ENCODE measurements around the gene RAF1.
"Not testable (repeated sequence)": the region's sequence is repeated elsewhere in the genome, so short reads cannot be mapped to it uniquely, and the experiment has no call there.

RAF1 gene

GRCh38 chr3:12706504-12707253 lies 42.8 kb upstream of the RAF1 start:
- peak; percentile 89 for TF ChIP-seq CTCF (IDR thresholded peaks at IDR 0.05; ENCODE audit: control extremely low read depth, extremely low read depth, low read depth, missing control alignments)
- ChIA-PET POLR2A (interaction anchor here (0.7 kb wide), 1 partner anchor 58 kb away, joined by 3 read pairs; no protein-coding TSS in a partner anchor), CTCF (interaction anchor here (0.7 to 3.6 kb wide), 26 partner anchors 8 to 185 kb away, joined by 3 to 18 read pairs (median 4); partner anchors contain the start of gene RPL32)
- DNase-seq (ENCODE audit: extremely low spot score), result peak; percentile 76

- POLR2A ChIA-PET, result no interaction called here
- CTCF ChIA-PET, result interaction anchor here (0.7 to 2.9 kb wide), 19 partner anchors 9 to 183 kb away, joined by 3 to 18 read pairs (median 4); partner anchors contain the start of gene RPL32
- TF ChIP-seq CTCF (IDR thresholded peaks at IDR 0.05; ENCODE audit: control extremely low read depth, extremely low read depth, low read depth, missing control alignments), result no peak
- DNase-seq (ENCODE audit: extremely low spot score), result no peak
Observed at GRCh38 chr3:12705981-12706380, 42.1 kb upstream of the RAF1 start.

GRCh38 chr3:12705374-12705926 lies 41.5 kb upstream of the RAF1 start:
- ChIA-PET POLR2A (no interaction called here), CTCF (interaction anchor here (0.9 to 2.9 kb wide), 14 partner anchors 9 to 184 kb away, joined by 3 to 18 read pairs (median 4); no protein-coding TSS in a partner anchor)
- TF ChIP-seq CTCF (IDR thresholded peaks at IDR 0.05; ENCODE audit: control extremely low read depth, extremely low read depth, low read depth, missing control alignments), result no peak
- DNase-seq (ENCODE audit: extremely low spot score), result no peak

GRCh38 chr3:12702501-12702900 lies 38.6 kb upstream of the RAF1 start:
- no peak for DNase-seq (ENCODE audit: extremely low spot score)
- ChIA-PET POLR2A (no interaction called here), CTCF (no interaction called here)
- TF ChIP-seq CTCF (IDR thresholded peaks at IDR 0.05; ENCODE audit: control extremely low read depth, extremely low read depth, low read depth, missing control alignments), result no peak

GRCh38 chr3:12701601-12702000 lies 37.7 kb upstream of the RAF1 start:
- POLR2A ChIA-PET; DNase-seq (ENCODE audit: extremely low spot score); CTCF ChIA-PET: not testable (repeated sequence)

GRCh38 chr3:12700800-12701199 lies 36.9 kb upstream of the RAF1 start:
- ChIA-PET CTCF (interaction anchor here (3.1 to 3.6 kb wide), 2 partner anchors 9 to 19 kb away, joined by 10 to 16 read pairs; no protein-coding TSS in a partner anchor), POLR2A (no interaction called here)
- TF ChIP-seq CTCF (IDR thresholded peaks at IDR 0.05; ENCODE audit: control extremely low read depth, extremely low read depth, low read depth, missing control alignments), result no peak
- no peak for DNase-seq (ENCODE audit: extremely low spot score)

- no peak for TF ChIP-seq CTCF (IDR thresholded peaks at IDR 0.05; ENCODE audit: control extremely low read depth, extremely low read depth, low read depth, missing control alignments)
- no peak for DNase-seq (ENCODE audit: extremely low spot score)
- POLR2A ChIA-PET, result no interaction called here
- CTCF ChIA-PET, result interaction anchor here (1.3 to 2.1 kb wide), 2 partner anchors 11 to 24 kb away, joined by 5 to 8 read pairs; no protein-coding TSS in a partner anchor
Observed at GRCh38 chr3:12695916-12696315, 32.0 kb upstream of the RAF1 start.

All from GM10248 (cell line).